ENCODE data around the gene TEX50. TPM values are rescaled to one million over a fixed set of nuclear protein-coding genes. Genes with fewer than 3 reads are reported as not detected.

The TEX50 gene
- total and polyA plus RNA-seq, 2 donors (not counting 3 experiments of a cell fraction or from before 2014, with no cell fraction given): not detected

GRCh38 chr1:173648880-173649605 is 13.9 kb downstream of the TEX50 start:
- Histone ChIP-seq H4K20me1 (replicated peaks; ENCODE audit: control insufficient read depth, extremely low read depth, insufficient read depth, low read length) (no peaks in the 10 kb centered on the region), H3K9me1 (replicated peaks; ENCODE audit: control insufficient read depth, extremely low read depth, insufficient read depth, low read length) (no peaks in the 10 kb centered on the region), H3K79me2 (ENCODE audit: control insufficient read depth, insufficient read depth, low read length) (no peaks in the 10 kb centered on the region), H3K4me1 (ENCODE audit: control insufficient read depth, extremely low read depth, insufficient read depth, low read length) (no peaks in the 10 kb centered on the region), H3K9me3 (replicated peaks; ENCODE audit: control insufficient read depth, insufficient read depth, low read length) (no peaks in the 10 kb centered on the region), H3K36me3 (ENCODE audit: control insufficient read depth in 2 of 2, extremely low read depth in 1 of 2, insufficient read depth in 2 of 2, low read length in 2 of 2) (no peaks in the 10 kb centered on the region), H3K4me2 (ENCODE audit: insufficient read depth, low read length) (no peak overlapping the region), H3K4me3 (replicated peaks in 1 of 3; ENCODE audit: insufficient read depth in 1 of 3, low read depth in 1 of 3, low read length in 3 of 3) (no peak overlapping the region), H3K27ac (ENCODE audit: insufficient read depth, low read depth, low read length) (no peak overlapping the region), H3K9ac (replicated peaks; ENCODE audit: extremely low read depth, insufficient read depth, low read length) (no peak overlapping the region), H3K27me3 (ENCODE audit: control insufficient read depth in 2 of 2, insufficient read depth in 2 of 2, low read length in 2 of 2) (no peaks in the 10 kb centered on the region), H2AFZ (ENCODE audit: low read depth, low read length) (no peak overlapping the region)
- no TSS peak for BruUV-seq (replicated peaks)
- ChIA-PET CTCF (interaction anchor here (0.6 to 1.6 kb wide), 3 partner anchors 21 to 36 kb away, joined by 3 read pairs; partner anchors contain the start of gene ANKRD45), POLR2A (no interaction called here)
- FAIRE-seq (no peak), DNase-seq (ENCODE audit: low read depth, low spot score) (no peak)
- intact Hi-C loops (cut with micrococcal nuclease) (no loop called here), dilution Hi-C loops (cut with MboI; ENCODE audit: extremely low pct_ligation_motif_present, low sequenced_read_pairs) (no loop called here)
- TF ChIP-seq FOS (IDR thresholded peaks at IDR 0.05; ENCODE audit: borderline replicate concordance, insufficient read depth, low read length): peak; percentile 28
- TF ChIP-seq EZH2 (IDR thresholded peaks at IDR 0.05; ENCODE audit: borderline replicate concordance, low read depth, low read length, severe bottlenecking): no peak
- TF ChIP-seq GATA2 (IDR thresholded peaks at IDR 0.05; ENCODE audit: insufficient read depth, insufficient read length, low read depth, low read length): no peak
- no peak for TF ChIP-seq JUN (IDR thresholded peaks at IDR 0.05; ENCODE audit: borderline replicate concordance, insufficient read depth, insufficient read length, low read depth)

GRCh38 chr1:173660306-173660705 is 25.2 kb downstream of the TEX50 start:
- no peaks in the 10 kb centered on the region for H3K36me3 ChIP-seq (ENCODE audit: control insufficient read depth in 2 of 2, extremely low read depth in 1 of 2, insufficient read depth in 2 of 2, low read length in 2 of 2)
- H3K9ac ChIP-seq (replicated peaks; ENCODE audit: extremely low read depth, insufficient read depth, low read length): no peak overlapping the region
- no peak for DNase-seq (ENCODE audit: low read depth, low spot score)
- TF ChIP-seq JUN (IDR thresholded peaks at IDR 0.05; ENCODE audit: borderline replicate concordance, insufficient read depth, insufficient read length, low read depth) (no peak), POLR2A (IDR thresholded peaks at IDR 0.05; ENCODE audit: low read depth, low read length) (no peak), POLR2AphosphoS5 (IDR thresholded peaks at IDR 0.05; ENCODE audit: insufficient read depth, low read depth, low read length) (no peak), CTCF (IDR thresholded peaks at IDR 0.05; ENCODE audit: extremely low read depth in 1 of 2, insufficient read depth in 1 of 2, low read depth in 1 of 2, low read length in 2 of 2) (no peak), GATA2 (IDR thresholded peaks at IDR 0.05; ENCODE audit: insufficient read depth, insufficient read length, low read depth, low read length) (no peak), EZH2 (IDR thresholded peaks at IDR 0.05; ENCODE audit: borderline replicate concordance, low read depth, low read length, severe bottlenecking) (no peak), FOS (IDR thresholded peaks at IDR 0.05; ENCODE audit: borderline replicate concordance, insufficient read depth, low read length) (no peak), MAX (IDR thresholded peaks at IDR 0.05; ENCODE audit: insufficient read depth, insufficient read length) (no peak), MYC (IDR thresholded peaks at IDR 0.05; ENCODE audit: low read depth, low read length) (no peak)
- CTCF ChIA-PET: no interaction called here
- H3K4me3 ChIP-seq (replicated peaks in 1 of 3; ENCODE audit: insufficient read depth in 1 of 3, low read depth in 1 of 3, low read length in 3 of 3): no peak overlapping the region
- H3K9me1 ChIP-seq (replicated peaks; ENCODE audit: control insufficient read depth, extremely low read depth, insufficient read depth, low read length): no peaks in the 10 kb centered on the region
- FAIRE-seq: no peak
- intact Hi-C loops (cut with micrococcal nuclease): no loop called here
- H3K79me2 ChIP-seq (ENCODE audit: control insufficient read depth, insufficient read depth, low read length): no peaks in the 10 kb centered on the region
- POLR2A ChIA-PET: no interaction called here
- no peaks in the 10 kb centered on the region for H4K20me1 ChIP-seq (replicated peaks; ENCODE audit: control insufficient read depth, extremely low read depth, insufficient read depth, low read length)
- H3K27me3 ChIP-seq (ENCODE audit: control insufficient read depth in 2 of 2, insufficient read depth in 2 of 2, low read length in 2 of 2): peaks cover 1 to 6% of the 10 kb centered on the region in 2 experiments
- dilution Hi-C loops (cut with MboI; ENCODE audit: extremely low pct_ligation_motif_present, low sequenced_read_pairs): no loop called here
- H3K9me3 ChIP-seq (replicated peaks; ENCODE audit: control insufficient read depth, insufficient read depth, low read length): no peaks in the 10 kb centered on the region
- no peak overlapping the region for H3K27ac ChIP-seq (ENCODE audit: insufficient read depth, low read depth, low read length)
- no TSS peak for BruUV-seq (replicated peaks)
- no peaks in the 10 kb centered on the region for H3K4me1 ChIP-seq (ENCODE audit: control insufficient read depth, extremely low read depth, insufficient read depth, low read length)
- no peak overlapping the region for H3K4me2 ChIP-seq (ENCODE audit: insufficient read depth, low read length)
- H2AFZ ChIP-seq (ENCODE audit: low read depth, low read length): no peak overlapping the region
